Measurements from ENCODE around the gene TEP1. TPM values are rescaled to one million over a fixed set of nuclear protein-coding genes. Genes with fewer than 3 reads are reported as not detected.
A peak's percentile ranks its signal among the peaks of the same experiment; 100 is the strongest.

The TEP1 gene
- 5.2 TPM for polyA plus RNA-seq (2012; ENCODE audit: insufficient read length, low read depth)

- no peak for TF ChIP-seq FOXP2 (optimal IDR thresholded peaks at IDR 0.05; ENCODE audit: borderline replicate concordance, extremely low read depth, extremely low read length, insufficient read depth)
- peak; percentile 73; the same call in 1 of the 2 replicates for TF ChIP-seq POLR2AphosphoS5 (IDR thresholded peaks at IDR 0.05; ENCODE audit: low read depth, low read length)
- TF ChIP-seq TAF1 (IDR thresholded peaks at IDR 0.05; ENCODE audit: borderline replicate concordance, insufficient read depth, low read length), result no peak
Observed at GRCh38 chr14:20412876-20413743, at the start of gene TEP1. Gene TEP1, minus strand, starts transcription at chr14:20413501. Its CDS starts 5,062 bp downstream, at chr14:20408439.

DNA sequence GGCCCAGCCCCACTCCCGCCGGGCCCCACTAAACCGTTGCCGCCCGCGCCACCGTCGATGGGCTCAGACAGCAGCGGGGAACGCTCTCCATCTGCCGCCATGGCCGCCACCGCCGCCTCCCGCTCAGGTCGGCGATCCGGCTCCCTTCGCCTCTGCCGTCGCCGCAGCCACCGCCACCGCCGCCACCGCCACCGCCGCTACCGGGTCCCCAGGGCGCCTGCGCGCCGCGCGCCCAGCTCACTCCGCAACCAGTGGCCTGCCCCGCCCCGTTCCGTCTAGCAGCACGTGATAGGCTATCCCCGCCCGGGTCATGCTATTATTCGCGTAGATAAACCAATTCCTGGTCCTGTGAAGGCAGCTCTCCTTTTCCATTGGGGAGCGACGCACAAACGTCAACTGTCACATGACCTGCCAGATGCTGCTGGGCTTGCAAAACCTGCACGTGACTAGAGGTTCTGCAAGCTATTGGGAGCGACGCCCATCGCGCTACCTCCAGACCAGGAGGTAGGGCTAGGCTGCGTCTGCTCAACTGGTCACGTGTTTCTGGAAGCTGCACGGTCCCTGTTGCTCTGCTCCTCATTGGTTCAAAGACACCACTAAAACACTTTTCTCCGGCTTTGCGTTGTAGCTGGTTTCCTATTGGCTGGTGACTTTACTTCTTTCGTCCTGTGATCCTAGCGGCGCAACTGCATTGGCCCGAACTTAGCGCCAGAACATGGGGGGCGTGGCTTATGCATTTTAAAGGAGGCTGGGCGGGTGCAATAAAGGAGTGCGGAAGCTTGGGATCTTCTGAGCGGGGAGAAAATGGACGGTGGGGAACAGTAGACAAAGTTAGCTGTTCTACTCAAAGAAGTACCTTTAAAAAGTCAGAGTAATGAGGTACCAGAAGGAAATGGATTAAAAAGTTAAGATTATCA lies 48.2 kb upstream of the TEP1 start, which contains the start of gene PIP4P1:
PIP4P1 (minus strand) TSS at position 210 of the 917 bp plus-strand sequence; CDS start at position 101, 109 bp downstream.
- TF ChIP-seq POLR2AphosphoS5 (IDR thresholded peaks at IDR 0.05; ENCODE audit: low read depth, low read length), result peak; percentile 57; the same call in 1 of the 2 replicates
- TF ChIP-seq FOXP2 (optimal IDR thresholded peaks at IDR 0.05; ENCODE audit: borderline replicate concordance, extremely low read depth, extremely low read length, insufficient read depth), result no peak
- TF ChIP-seq TAF1 (IDR thresholded peaks at IDR 0.05; ENCODE audit: borderline replicate concordance, insufficient read depth, low read length), result no peak
- TF ChIP-seq, protein P1, sequence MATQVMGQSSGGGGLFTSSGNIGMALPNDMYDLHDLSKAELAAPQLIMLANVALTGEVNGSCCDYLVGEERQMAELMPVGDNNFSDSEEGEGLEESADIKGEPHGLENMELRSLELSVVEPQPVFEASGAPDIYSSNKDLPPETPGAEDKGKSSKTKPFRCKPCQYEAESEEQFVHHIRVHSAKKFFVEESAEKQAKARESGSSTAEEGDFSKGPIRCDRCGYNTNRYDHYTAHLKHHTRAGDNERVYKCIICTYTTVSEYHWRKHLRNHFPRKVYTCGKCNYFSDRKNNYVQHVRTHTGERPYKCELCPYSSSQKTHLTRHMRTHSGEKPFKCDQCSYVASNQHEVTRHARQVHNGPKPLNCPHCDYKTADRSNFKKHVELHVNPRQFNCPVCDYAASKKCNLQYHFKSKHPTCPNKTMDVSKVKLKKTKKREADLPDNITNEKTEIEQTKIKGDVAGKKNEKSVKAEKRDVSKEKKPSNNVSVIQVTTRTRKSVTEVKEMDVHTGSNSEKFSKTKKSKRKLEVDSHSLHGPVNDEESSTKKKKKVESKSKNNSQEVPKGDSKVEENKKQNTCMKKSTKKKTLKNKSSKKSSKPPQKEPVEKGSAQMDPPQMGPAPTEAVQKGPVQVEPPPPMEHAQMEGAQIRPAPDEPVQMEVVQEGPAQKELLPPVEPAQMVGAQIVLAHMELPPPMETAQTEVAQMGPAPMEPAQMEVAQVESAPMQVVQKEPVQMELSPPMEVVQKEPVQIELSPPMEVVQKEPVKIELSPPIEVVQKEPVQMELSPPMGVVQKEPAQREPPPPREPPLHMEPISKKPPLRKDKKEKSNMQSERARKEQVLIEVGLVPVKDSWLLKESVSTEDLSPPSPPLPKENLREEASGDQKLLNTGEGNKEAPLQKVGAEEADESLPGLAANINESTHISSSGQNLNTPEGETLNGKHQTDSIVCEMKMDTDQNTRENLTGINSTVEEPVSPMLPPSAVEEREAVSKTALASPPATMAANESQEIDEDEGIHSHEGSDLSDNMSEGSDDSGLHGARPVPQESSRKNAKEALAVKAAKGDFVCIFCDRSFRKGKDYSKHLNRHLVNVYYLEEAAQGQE (IDR thresholded peaks at IDR 0.05; ENCODE audit: insufficient read depth in 1 of 2, low read depth in 2 of 2, low read length in 2 of 2), result no peak
- TF ChIP-seq SIN3A (IDR thresholded peaks at IDR 0.05; ENCODE audit: borderline replicate concordance, insufficient read depth, low read length), result no peak

- TF ChIP-seq SIN3A (IDR thresholded peaks at IDR 0.05; ENCODE audit: borderline replicate concordance, insufficient read depth, low read length) (no peak), TAF1 (IDR thresholded peaks at IDR 0.05; ENCODE audit: borderline replicate concordance, insufficient read depth, low read length) (no peak), POLR2AphosphoS5 (IDR thresholded peaks at IDR 0.05; ENCODE audit: low read depth, low read length) (no peak), FOXP2 (optimal IDR thresholded peaks at IDR 0.05; ENCODE audit: borderline replicate concordance, extremely low read depth, extremely low read length, insufficient read depth) (no peak)
- TF ChIP-seq, protein P1 (IDR thresholded peaks at IDR 0.05; ENCODE audit: insufficient read depth in 1 of 2, low read depth in 2 of 2, low read length in 2 of 2), result no peak
Observed at GRCh38 chr14:20460458-20461224, 47.3 kb upstream of the TEP1 start.

- TF ChIP-seq, protein P1 (IDR thresholded peaks at IDR 0.05; ENCODE audit: insufficient read depth in 1 of 2, low read depth in 2 of 2, low read length in 2 of 2), result no peak
Observed at GRCh38 chr14:20458031-20458789, 44.9 kb upstream of the TEP1 start.

Measured in PFSK-1 (cell line).